Adrenal gland (tissue), 5 donors: ENCODE measurements around the gene KCNJ14.

ENCODE experiments used
- CTCF ChIP-seq, 6 experiments: fragments of 450-650 bp in 4 of 6; fragments of 200-600 bp in 2 of 6; sonication (generic) in 1 of 6; IDR thresholded peaks; 1 replicate in 5 of 6; 2 replicates in 1 of 6; pipeline versions ENCODE4 v1.5.1 to v1.8.0; 2016 to 2021; ENCODE audit warnings: antibody characterized with exemption in 6 of 6, mild to moderate bottlenecking in 2 of 6, moderate library complexity in 1 of 6
- POLR2A ChIP-seq, 2 donors: fragments of 450-650 bp; IDR thresholded peaks; one replicate each; pipeline ENCODE4 v1.6.1; 2017; ENCODE audit warnings: antibody characterized with exemption in 2 of 2, mild to moderate bottlenecking in 2 of 2, moderate library complexity in 1 of 2
- donor health status: DM: no; HTN: no; CAD: no.

- no peak for TF ChIP-seq CTCF (IDR thresholded peaks at IDR 0.05)
- TF ChIP-seq POLR2A (IDR thresholded peaks at IDR 0.05), result no peak
These were observed 24.3 kb downstream of the KCNJ14 start for GRCh38 chr19:48479686-48480085.
